ENCODE data around the gene PRPF38B. TPM values are rescaled to one million over a fixed set of nuclear protein-coding genes. Genes with fewer than 3 reads are reported as not detected.
"Not testable (repeated sequence)": the region's sequence is repeated elsewhere in the genome, so short reads cannot be mapped to it uniquely, and the experiment has no call there.

The PRPF38B gene
- total and polyA plus RNA-seq, 2 donors (not counting 1 experiment from before 2014, with no cell fraction given): 17.8 to 28.8 TPM

GRCh38 chr1:108671143-108671542 is 21.0 kb upstream of the PRPF38B start:
- H3K4me1 ChIP-seq (ENCODE audit: control insufficient read depth, extremely low read depth, insufficient read depth, low read length): no peaks in the 10 kb centered on the region
- no peak overlapping the region for H2AFZ ChIP-seq (ENCODE audit: low read length)
- H4K20me1 ChIP-seq (ENCODE audit: control insufficient read depth, extremely low read depth, insufficient read depth, low read length): no peaks in the 10 kb centered on the region
- H3K4me2 ChIP-seq (ENCODE audit: extremely low read depth, insufficient read depth, low read length): no peak overlapping the region
- no peak overlapping the region for H3K4me3 ChIP-seq (replicated peaks in 1 of 4; ENCODE audit: control extremely low read depth in 1 of 4, insufficient read depth in 1 of 4, low read depth in 3 of 4, low read length in 4 of 4)
- no peak overlapping the region for H3K9ac ChIP-seq (ENCODE audit: insufficient read depth, low read length)
- no peaks in the 10 kb centered on the region for H3K9me3 ChIP-seq (ENCODE audit: control insufficient read depth, insufficient read depth, low read depth, low read length)
- H3K27me3 ChIP-seq (ENCODE audit: control insufficient read depth, insufficient read depth, low read length): no peaks in the 10 kb centered on the region
- H3K36me3 ChIP-seq (ENCODE audit: control insufficient read depth, insufficient read depth, low read length): no peaks in the 10 kb centered on the region
- no peak for DNase-seq (ENCODE audit: low read depth in 2 of 2)
- H3K79me2 ChIP-seq (ENCODE audit: control insufficient read depth, insufficient read depth, low read length): no peaks in the 10 kb centered on the region
- no peak for TF ChIP-seq EZH2 (IDR thresholded peaks at IDR 0.05; ENCODE audit: low read length, missing control alignments)
- no peak for TF ChIP-seq CTCF (conservative IDR thresholded peaks at IDR 0.05 in 1 of 2, IDR thresholded peaks at IDR 0.05 in 1 of 2; ENCODE audit: low read depth in 1 of 2, low read length in 2 of 2)
- H3K27ac ChIP-seq (ENCODE audit: insufficient read depth, low read length): no peak overlapping the region

- H3K9ac ChIP-seq (ENCODE audit: insufficient read depth, low read length): no peak overlapping the region
- no peak overlapping the region for H3K4me3 ChIP-seq (replicated peaks in 1 of 4; ENCODE audit: control extremely low read depth in 1 of 4, insufficient read depth in 1 of 4, low read depth in 3 of 4, low read length in 4 of 4)
- no peak for TF ChIP-seq CTCF (conservative IDR thresholded peaks at IDR 0.05 in 1 of 2, IDR thresholded peaks at IDR 0.05 in 1 of 2; ENCODE audit: low read depth in 1 of 2, low read length in 2 of 2)
- TF ChIP-seq EZH2 (IDR thresholded peaks at IDR 0.05; ENCODE audit: low read length, missing control alignments): no peak
- H3K27ac ChIP-seq (ENCODE audit: insufficient read depth, low read length): no peak overlapping the region
- no peak overlapping the region for H2AFZ ChIP-seq (ENCODE audit: low read length)
- H3K27me3 ChIP-seq (ENCODE audit: control insufficient read depth, insufficient read depth, low read length): no peaks in the 10 kb centered on the region
- no peaks in the 10 kb centered on the region for H4K20me1 ChIP-seq (ENCODE audit: control insufficient read depth, extremely low read depth, insufficient read depth, low read length)
- no peak for DNase-seq (ENCODE audit: low read depth in 2 of 2)
- no peaks in the 10 kb centered on the region for H3K4me1 ChIP-seq (ENCODE audit: control insufficient read depth, extremely low read depth, insufficient read depth, low read length)
- no peaks in the 10 kb centered on the region for H3K36me3 ChIP-seq (ENCODE audit: control insufficient read depth, insufficient read depth, low read length)
- H3K4me2 ChIP-seq (ENCODE audit: extremely low read depth, insufficient read depth, low read length): no peak overlapping the region
- H3K79me2 ChIP-seq (ENCODE audit: control insufficient read depth, insufficient read depth, low read length): no peaks in the 10 kb centered on the region
- H3K9me3 ChIP-seq (ENCODE audit: control insufficient read depth, insufficient read depth, low read depth, low read length): no peaks in the 10 kb centered on the region
Observed at GRCh38 chr1:108678706-108679105, 13.4 kb upstream of the PRPF38B start.

GRCh38 chr1:108679586-108680213 is 12.4 kb upstream of the PRPF38B start:
- H3K27me3 ChIP-seq (ENCODE audit: control insufficient read depth, insufficient read depth, low read length): no peaks in the 10 kb centered on the region

GRCh38 chr1:108681701-108682100 is 10.4 kb upstream of the PRPF38B start:
- not testable (repeated sequence) for H3K4me3 ChIP-seq (replicated peaks in 1 of 4; ENCODE audit: control extremely low read depth in 1 of 4, insufficient read depth in 1 of 4, low read depth in 3 of 4, low read length in 4 of 4); H3K27ac ChIP-seq (ENCODE audit: insufficient read depth, low read length); H3K4me1 ChIP-seq (ENCODE audit: control insufficient read depth, extremely low read depth, insufficient read depth, low read length); H3K27me3 ChIP-seq (ENCODE audit: control insufficient read depth, insufficient read depth, low read length); H3K36me3 ChIP-seq (ENCODE audit: control insufficient read depth, insufficient read depth, low read length); H2AFZ ChIP-seq (ENCODE audit: low read length); H3K4me2 ChIP-seq (ENCODE audit: extremely low read depth, insufficient read depth, low read length); H4K20me1 ChIP-seq (ENCODE audit: control insufficient read depth, extremely low read depth, insufficient read depth, low read length); H3K9ac ChIP-seq (ENCODE audit: insufficient read depth, low read length); H3K9me3 ChIP-seq (ENCODE audit: control insufficient read depth, insufficient read depth, low read depth, low read length); H3K79me2 ChIP-seq (ENCODE audit: control insufficient read depth, insufficient read depth, low read length)
- peak in 1 of 2 donors; percentile 28 for DNase-seq (ENCODE audit: low read depth in 2 of 2)

More at GRCh38 chr1:108679586-108680213, 12.4 kb upstream of the PRPF38B start:
- no peak for TF ChIP-seq CTCF (conservative IDR thresholded peaks at IDR 0.05 in 1 of 2, IDR thresholded peaks at IDR 0.05 in 1 of 2; ENCODE audit: low read depth in 1 of 2, low read length in 2 of 2)
- no peak for TF ChIP-seq EZH2 (IDR thresholded peaks at IDR 0.05; ENCODE audit: low read length, missing control alignments)
- H3K4me3 ChIP-seq (replicated peaks in 1 of 4; ENCODE audit: control extremely low read depth in 1 of 4, insufficient read depth in 1 of 4, low read depth in 3 of 4, low read length in 4 of 4): no peak overlapping the region
- no peak overlapping the region for H3K27ac ChIP-seq (ENCODE audit: insufficient read depth, low read length)
- H3K9ac ChIP-seq (ENCODE audit: insufficient read depth, low read length): no peak overlapping the region
- H3K4me2 ChIP-seq (ENCODE audit: extremely low read depth, insufficient read depth, low read length): peak overlapping the region; percentile 1
- H3K9me3 ChIP-seq (ENCODE audit: control insufficient read depth, insufficient read depth, low read depth, low read length): no peaks in the 10 kb centered on the region
- no peaks in the 10 kb centered on the region for H3K36me3 ChIP-seq (ENCODE audit: control insufficient read depth, insufficient read depth, low read length)
- no peaks in the 10 kb centered on the region for H3K79me2 ChIP-seq (ENCODE audit: control insufficient read depth, insufficient read depth, low read length)
- DNase-seq (ENCODE audit: low read depth in 2 of 2): no peak
- H3K4me1 ChIP-seq (ENCODE audit: control insufficient read depth, extremely low read depth, insufficient read depth, low read length): no peaks in the 10 kb centered on the region
- peak overlapping the region; percentile 6 for H2AFZ ChIP-seq (ENCODE audit: low read length)
- no peaks in the 10 kb centered on the region for H4K20me1 ChIP-seq (ENCODE audit: control insufficient read depth, extremely low read depth, insufficient read depth, low read length)

Data from fibroblast of lung (primary cell).